Dermis blood vessel endothelial cell (primary cell): ENCODE measurements around the gene ATP2C2. TPM values are rescaled to one million over a fixed set of nuclear protein-coding genes. Genes with fewer than 3 reads are reported as not detected.

Experiments used
- DNase-seq: peaks from one replicate; pipeline ENCODE4 v3.0.0; 2010
- total RNA-seq: library from RNA; depleted of rRNA; stranded (reverse); fragments of >200 nt; gene quantifications from 2 replicates; pipeline ENCODE4 v1.2.3, GENCODE V29; 2014

The ATP2C2 gene
- total RNA-seq, 1 donor from 2014 or later = not detected

DNA sequence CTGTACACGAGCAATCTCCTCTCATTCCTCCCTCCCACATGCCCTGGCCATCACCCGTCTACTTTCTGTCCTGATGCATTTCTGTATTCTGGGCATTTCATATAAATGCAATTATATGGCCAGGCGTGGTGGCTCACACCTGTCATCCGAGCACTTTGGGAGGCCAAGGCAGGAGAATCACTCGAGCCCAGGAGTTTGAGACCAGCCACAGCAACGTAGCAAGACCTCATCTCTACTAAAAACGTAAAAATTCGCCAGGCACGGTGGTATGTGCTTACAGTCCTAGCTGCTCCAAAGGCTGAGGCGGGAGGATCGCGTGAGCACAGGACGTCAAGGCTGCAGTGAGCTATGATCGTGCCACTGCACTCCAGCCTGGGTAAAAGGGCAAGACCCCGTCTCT, 131.3 kb downstream of the ATP2C2 start:
- no peak for DNase-seq

DNA sequence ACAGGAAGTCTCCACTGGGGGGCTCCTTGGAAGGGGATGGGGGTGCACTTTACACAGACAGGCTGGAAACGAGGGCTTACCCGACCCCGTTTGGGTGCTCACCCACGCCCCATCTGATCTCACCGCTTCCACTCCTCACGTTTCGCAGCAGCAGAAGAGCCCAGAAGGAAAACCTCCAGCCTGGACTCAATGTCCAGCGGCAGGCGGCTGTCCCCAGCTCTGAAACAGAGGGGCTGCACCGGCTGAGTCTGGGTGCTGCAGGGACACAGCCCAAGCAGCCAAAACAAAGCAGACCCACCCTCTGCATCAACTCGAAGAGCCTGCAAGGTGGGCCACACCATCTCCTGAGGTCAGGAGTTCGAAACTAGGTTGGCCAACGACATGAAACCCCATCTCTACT, 132.2 kb downstream of the ATP2C2 start:
- DNase-seq = no peak

DNA sequence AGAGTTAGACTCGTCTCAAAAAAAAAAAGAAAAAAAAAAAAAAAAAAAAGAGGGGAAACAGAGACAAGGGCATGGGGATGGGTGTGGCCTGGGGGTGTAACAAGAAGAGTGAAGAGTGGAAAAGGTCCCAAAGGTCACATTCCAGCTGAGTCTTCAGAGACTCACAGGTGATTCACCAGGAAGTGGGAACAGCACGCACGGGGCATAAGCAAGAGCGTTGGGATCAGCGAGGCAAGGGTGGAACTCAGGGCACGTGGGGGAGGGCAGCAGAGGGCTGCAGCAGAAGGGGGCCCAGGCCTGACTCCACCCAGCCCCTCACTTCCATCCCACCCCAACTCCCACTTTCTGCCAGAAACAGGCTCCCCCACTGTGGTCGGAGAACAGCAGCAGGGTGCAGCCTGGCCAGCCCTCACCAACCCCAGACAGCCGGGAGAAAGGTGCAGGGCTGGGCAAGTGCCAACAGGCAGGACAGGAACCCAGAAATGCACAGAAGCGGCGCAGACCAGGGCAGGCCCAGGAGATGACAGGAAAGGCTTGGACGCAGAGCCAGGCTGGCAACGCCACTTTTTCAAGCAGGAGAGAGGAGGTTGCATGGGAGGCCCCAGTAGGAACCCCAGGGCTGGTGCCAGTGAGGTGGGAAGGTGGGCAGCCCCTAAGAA, 132.9 kb downstream of the ATP2C2 start:
- DNase-seq = peak; percentile 50

GRCh38 chr16:84502075-84502474, 133.7 kb downstream of the ATP2C2 start:
- DNase-seq = no peak

DNA sequence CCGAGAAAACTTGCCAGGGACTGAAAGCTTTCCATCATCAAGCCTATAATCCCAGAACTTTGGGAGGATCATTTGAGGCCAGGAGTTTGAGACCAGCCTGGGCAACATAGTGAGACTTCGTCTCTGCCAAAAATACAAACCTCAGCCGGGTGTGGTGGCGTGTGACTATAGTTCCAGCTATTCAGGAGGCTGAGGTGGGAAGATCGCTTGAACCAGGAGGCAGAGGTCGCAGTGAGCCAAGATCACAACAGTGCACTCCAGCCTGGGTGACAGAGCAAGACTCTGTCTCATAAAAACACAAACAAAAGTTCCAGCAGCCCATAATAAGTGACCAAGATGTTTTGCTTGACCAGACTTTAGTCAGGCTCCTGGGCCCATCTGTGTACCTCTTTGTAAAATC, 134.2 kb downstream of the ATP2C2 start:
- DNase-seq = no peak

DNA sequence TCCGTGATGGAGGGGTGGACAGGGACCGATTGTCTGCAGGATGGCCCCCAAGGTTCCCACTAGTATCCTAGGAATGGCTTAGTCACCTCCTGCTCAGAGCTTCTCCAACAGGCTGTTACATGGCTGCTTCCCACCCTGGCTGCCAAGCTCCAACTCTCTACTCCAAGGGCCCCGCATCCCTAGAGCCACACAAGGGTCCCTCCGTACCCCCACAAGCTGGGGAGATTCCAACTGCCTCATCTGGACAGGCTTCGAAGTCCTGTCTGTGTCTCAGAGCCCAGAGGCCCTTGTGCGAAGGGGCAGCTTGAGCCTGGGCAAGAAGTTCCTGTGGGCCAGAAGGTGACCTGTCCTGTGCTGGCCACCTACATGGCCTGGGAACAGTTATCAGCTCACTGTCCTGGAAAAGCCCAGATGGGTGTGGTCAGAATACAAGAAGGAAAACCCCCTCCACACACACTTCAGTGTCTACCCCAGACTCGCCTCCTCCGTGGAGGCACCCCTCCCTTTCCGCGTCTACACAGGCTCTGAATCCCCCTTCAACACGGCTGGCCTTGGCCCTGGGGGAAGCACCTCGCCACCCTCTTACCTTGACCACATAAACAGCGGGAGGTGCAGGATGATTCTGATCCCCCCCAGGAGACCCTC, 135.5 kb downstream of the ATP2C2 start:
- peak; percentile 19 for DNase-seq

- peak; percentile 98 for DNase-seq
Measured at GRCh38 chr16:84504420-84505248, 136.3 kb downstream of the ATP2C2 start, which contains the start of gene MEAK7. Gene MEAK7 (minus strand): TSS chr16:84504659. CDS start chr16:84498086, 6,573 bp downstream.

DNA sequence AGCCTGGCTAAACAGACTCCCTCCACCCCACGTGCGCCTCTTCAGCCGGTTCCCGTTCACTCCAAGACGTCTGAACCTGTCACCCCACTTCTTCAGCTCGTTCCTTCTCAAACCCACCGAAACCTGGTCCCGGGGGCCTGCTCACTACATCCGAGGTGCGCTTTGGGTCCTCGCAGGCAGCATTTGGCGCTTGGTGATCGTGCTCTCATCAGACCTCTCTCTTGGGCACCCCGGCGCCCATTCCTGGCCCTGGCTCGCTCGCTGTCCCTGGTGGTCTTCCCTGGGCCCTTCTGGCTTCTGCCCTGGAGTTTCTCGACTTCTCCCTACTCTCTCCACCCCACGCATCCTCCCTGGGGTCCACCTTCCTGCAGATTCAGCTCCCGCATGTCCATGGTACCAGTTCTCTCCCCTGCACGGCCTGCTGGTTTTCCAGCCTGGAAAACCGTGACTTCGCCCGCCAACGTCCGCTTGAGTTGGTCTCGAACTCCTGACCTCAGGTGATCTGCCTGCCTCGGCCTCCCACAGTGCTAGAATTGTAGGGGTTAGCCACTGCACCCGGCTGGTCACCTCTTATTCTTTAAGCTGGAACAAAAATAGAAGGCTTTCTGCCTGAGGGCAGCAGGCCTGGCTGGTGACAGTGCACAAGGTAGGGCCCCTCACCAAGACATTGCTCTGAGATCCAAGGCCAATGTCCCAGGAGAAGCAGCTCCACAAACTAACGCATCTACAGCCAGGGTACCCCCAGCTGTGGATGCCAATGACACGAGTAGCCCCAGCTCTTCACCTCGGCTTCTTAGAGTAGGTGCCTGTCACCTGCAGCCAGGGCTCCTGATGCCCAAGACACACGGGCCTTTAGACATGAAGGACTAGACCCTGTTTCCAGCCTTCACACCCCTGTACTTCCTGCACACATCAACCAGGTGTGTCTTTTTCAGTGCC, 137.2 kb downstream of the ATP2C2 start:
- DNase-seq = no peak

DNA sequence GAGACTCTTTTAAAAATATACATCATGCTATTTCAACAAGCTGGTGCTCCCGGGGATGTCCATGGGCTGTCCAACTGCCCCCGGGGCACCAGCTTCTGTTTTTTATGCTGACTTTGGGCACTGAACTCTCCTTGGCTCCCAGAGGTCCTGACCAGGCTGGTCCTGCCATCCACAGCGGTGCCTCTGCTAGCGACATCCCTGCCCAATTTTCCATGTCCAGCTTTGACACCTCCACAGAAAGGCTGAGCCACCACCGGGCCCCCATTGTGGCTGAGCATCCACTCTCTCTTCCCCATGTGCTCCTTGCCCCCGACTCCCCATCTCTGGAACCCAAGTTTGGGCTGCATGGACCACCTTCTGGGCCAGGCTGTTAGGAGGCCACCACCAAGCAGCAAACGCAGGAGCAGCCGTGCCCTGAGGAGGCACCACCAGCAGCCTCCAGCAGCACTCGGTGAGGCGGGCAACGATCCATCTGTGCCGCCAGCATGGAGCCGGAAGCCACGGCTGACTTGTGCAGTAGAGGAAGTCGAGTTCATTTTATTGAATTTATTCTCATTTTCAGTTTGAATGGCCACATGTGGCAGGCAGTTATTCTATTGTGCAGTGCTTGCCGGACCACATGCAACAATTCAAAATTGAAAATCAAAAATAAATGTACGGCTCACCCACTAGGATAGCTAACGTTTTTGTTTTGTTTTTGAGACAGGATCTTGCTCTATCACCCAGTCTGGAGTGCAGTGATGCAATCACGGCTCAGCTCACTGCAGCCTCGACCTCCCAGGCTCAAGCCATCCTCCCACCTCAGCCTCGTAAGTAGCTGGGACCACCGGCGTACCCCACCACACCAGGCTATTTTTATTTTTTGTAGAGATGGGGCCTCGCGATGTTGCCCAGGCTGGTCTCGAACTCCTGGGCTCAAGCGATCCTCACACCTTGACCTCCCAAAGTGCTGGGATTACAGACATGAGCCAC, 139.0 kb downstream of the ATP2C2 start:
- DNase-seq = peak; percentile 29

GRCh38 chr16:84508502-84508901, 140.2 kb downstream of the ATP2C2 start:
- no peak for DNase-seq

DNA sequence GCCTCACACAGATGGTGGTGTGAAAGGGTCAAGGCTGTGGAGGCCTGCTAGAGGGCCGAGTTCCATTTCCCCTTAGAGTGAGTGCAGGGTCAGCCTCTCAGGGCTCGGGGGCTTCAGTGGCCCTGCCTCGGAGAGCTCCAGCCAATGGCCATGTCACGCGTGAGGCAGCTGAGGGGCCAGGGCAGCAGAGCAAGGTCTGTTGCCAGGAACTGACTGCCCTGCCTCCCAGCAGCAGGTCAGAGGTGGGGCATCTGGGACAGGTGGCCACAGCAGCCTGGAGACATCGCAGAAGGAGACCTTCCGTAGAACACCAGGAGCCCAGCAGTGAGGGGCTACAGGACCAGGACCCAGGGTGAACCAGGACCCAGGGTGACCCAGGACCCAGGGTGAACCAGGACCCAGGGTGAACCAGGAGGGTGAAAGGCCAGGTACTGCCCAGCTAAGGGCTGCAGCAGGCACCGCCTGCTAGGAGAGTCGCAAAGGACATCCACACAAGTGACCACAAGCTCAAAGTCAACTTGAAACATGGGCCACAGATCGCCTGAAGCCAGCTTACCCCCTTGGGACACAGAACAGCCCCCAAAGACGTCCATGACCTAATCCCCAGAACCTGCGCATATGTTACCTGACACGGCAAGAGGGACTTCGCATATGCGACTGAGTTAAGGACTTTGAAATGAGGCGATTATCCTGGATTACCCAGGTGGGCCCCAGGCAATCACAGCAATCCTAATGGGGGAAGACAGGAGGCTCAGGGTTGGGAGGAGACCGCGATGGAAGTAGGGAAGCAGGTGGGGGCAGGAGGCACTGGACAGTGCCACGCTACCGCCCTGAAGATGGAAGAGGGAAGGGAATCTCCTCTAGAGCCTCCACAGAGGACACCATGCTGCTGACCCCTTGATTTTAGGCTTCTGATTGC, 141.0 kb downstream of the ATP2C2 start:
- DNase-seq = no peak

GRCh38 chr16:84511180-84511800, 143.0 kb downstream of the ATP2C2 start:
- DNase-seq = peak; percentile 92

DNA sequence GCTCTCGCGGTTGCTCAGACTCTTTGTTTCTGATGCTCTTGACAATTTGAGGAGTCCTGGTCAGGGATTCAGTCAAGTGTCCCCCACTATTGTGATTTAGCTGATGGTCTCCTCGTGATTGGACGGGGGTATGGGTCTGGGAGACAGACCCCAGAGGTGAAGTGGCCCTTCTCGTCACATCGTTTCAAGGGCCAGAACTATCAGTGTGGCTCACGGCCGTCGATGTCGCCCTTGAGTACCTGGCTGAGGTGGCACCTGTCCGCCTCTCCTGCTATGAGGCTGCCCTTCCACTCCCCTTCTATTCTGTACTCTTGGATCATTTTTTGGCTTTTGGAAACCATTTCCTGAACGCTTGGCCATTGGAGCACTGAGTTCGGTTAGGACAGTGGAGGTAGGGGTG, 143.5 kb downstream of the ATP2C2 start:
- no peak for DNase-seq

GRCh38 chr16:84513123-84513522, 144.8 kb downstream of the ATP2C2 start:
- no peak for DNase-seq

DNA sequence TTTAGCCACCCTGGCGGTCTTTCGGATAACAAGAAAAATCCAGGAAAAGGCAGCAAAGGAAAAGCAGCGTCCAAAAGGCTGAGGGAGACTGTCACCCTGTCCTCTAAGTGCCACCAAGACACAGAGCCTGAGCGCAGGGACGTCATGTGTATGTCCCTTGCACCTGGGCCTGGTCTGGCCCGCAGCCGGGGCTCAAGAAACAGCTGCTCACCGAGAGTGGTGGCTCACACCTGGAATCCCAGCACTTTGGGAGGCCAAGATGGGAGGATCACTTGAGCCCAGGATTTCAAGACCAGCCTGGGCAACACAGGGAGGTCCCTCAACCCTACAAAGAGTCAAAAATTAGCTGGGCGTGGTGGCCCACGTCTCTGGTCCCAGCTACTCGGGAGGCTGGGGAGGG, 145.3 kb downstream of the ATP2C2 start:
- DNase-seq = no peak
